Activated naive CD8-positive, alpha-beta T cell treated with anti-CD3 and anti-CD28 coated beads, Interleukin-2, amount 50 U/mL, for 16 hours (primary cell): ENCODE data around the gene PLIN3.
"Not testable (repeated sequence)": the region's sequence is repeated elsewhere in the genome, so short reads cannot be mapped to it uniquely, and the experiment has no call there.

ENCODE experiments used
- DNase-seq: peaks from one replicate; pipeline ENCODE4 v3.0.0-alpha.2; 2020; ENCODE audit warnings: low read depth, low spot score

PLIN3 gene

DNA sequence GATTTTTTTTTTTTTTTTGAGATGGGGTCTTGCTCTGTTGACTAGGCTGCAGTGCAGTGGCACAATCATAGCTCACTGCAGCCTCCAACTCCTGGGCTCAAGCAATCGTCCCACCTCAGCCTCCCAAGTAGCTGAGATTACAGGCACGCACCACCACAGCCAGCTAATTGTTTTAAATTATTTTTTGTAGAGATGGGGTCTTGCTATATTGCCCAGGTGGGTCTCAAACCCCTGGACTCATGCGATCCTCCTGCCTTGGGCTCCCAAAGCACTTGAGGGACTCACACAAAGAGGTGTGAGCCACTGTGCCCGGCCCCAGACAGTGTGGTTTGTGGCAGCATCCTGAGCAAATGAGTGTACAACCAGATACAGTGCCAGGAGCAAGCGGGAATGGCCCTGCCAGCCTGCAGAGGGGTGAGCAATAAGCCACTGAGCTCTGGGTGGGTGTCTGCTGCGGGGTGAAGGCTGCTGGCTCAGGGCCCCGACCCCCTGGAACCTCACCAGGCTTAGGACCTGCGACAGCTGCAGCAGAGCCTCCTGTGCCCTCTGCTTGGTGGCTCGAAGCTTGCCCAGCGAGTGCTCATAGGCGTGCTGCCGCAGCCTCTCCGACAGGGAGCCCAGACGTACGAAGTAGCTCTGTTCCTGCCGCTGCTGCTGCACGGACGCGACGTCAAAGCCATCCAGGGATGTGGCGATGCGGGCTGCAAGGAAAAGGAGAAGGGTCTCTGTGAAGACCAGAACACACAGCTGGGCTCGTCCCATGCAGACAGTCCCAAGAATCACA, 20.1 kb downstream of the PLIN3 start:
- DNase-seq: no peak

DNA sequence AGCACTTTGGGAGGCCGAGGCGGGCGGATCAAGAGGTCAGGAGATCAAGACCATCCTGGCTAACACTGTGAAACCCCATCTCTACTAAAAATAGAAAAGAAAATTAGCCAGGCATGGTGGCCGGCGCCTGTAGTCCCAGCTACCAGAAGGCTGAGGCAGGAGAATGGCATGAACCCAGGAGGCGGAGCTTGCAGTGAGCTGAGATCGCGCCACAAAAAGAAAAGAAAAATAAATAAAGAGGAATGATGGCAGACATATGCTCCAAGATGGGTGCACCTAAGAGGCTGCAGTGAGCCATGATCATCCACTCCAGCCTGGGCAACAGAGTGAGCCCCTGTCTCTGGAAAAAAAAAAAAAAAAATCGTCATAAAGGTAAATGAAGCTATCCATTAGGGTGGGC, 21.5 kb downstream of the PLIN3 start:
- not testable (repeated sequence) for DNase-seq

DNA sequence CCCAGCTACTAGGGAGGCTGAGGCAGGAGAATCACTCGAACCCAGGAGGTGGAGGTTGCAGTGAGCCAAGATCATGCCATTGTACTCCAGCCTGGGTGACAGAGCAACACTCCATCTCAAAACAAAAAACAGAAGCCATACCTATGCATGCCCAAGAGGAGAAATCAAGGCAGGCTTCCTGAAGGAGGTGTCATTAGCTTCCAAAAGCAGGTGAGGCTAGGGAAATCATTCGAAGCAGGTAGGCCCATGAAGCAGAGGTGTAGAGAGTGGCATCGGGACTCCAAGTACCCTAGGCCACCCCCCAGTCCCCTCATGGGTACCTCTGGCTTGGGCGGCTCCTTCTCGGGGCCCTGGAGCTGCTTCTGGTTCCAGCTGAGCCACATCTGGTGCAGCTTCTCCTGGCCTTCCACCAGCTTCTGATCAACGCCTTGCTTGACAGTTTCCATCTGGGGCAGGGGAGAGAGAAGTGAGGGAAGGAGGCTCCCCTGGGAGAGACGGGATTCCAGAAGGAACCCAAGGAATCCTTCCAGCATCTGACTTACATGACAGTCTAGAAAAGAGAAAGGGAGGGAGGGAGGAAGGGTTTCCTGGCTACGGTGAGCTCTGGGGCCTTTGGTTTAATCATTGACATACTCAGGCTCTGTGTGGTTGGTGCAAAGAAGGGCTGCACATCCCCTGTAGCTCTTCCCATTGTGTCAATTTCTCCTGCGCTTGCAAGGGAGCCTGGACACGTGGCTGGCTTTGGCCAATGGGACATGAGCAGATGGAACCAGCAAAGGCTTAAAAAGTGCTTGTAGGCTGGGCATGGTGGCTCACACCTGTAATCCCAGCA, 22.9 kb downstream of the PLIN3 start:
- no peak for DNase-seq

DNA sequence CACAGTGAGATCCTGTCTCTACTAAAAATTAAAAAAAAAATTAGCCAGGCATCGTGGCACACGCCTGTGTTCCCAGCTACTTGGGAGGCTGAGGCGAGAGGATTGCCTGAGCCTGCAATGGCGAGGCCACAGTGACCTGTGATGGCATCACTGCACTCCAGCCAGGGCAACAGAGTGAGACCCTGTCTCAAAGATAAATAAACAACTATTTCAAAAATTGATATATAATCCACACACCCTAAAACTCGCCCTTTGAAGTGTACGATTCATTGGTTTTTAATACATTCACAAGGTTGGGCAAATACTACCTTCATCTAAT, 23.9 kb downstream of the PLIN3 start:
- DNase-seq: no peak

DNA sequence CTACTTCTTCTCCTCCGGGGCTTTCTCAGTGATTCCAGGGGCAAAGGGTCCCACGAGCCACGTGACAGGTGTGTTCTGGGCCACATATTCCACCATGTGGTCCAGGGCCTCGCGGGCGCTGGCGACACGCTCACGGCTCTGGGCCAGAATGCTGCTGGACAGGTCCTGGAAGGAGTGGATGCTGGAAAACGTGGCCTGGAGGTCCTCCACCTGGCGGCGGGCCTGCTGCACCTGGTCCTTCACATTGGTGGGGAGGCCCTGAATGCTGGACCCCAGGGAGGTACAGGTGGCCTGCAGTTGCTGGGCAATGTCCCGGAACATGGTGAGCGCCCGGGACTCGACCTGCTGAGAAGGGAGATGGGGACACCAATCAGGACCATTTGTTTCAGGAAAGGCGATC, 28.3 kb downstream of the PLIN3 start:
- DNase-seq: no peak

DNA sequence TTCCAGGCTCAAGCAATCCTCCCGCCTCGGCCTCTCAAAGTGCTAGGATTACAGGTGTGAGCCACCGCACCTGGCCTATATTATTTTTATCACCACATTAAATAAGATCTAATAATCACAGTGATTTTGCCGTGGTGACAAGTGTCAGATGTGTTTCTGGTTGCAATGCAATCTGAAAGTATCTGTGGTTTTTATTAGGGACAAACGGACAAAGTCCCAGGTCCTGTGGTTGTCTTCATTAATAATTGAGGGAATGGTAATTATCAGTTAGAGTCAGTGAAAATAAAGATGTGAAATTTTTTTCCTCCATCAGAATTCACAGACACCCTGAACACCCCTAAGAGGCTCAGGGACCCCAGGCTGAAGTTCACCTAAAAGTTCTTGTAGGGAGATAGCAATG, 34.7 kb downstream of the PLIN3 start:
- no peak for DNase-seq

DNA sequence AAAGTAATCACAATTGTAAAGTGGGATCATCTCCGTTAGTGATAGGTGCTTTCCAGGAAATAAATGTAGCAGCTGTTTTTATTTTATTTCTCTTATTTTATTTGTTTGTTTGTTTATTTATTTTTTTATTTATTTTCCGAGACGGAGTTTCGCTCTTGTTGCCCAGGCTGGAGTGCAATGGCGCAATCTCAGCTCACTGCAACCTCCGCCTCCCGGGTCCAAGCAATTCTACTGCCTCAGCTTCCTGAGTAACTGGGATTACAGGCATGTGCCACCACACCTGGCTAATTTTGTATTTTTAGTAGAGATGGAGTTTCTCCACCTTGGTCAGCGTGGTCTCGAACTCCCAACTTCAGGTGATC, 35.5 kb downstream of the PLIN3 start:
- not testable (repeated sequence) for DNase-seq

DNA sequence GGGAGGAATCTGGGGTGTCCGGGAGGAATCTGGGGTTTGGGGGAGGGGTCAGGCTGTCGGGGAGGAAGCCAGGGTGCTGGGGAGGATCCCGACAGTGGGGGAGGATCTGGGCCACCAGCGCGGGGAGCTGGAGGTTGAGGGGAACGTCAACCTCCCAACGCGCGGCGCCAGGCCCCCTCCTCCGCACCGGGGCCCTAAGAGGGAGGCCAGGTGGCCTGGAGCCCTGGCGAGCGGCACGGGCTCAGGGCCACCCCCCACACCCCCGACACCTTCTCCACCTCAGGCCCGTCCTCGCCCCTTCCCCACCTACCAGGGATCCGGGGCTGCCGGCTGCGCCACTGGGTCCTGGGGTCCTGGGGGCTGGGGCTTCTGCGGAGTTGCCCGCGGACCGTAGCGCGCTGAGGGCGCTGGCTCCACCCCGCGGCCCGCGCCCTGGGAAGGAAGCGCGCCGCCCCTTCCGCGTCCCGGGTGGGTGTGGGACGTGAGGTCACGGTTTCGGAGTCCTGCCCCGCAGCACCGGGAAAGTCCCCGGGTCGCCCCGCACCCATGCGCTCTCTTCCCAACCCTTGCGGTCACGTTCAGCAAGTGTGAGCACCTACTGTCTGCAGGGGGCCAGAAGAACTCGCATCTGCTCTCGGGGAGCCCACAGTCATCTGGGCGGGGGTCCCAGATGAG, 36.0 kb downstream of the PLIN3 start, which contains the start of gene TICAM1:
TICAM1 (minus strand) TSS at position 409 of the 675 bp plus-strand sequence. CDS start 13,335 bp downstream, outside the sequence.
- peak; percentile 46 for DNase-seq

DNA sequence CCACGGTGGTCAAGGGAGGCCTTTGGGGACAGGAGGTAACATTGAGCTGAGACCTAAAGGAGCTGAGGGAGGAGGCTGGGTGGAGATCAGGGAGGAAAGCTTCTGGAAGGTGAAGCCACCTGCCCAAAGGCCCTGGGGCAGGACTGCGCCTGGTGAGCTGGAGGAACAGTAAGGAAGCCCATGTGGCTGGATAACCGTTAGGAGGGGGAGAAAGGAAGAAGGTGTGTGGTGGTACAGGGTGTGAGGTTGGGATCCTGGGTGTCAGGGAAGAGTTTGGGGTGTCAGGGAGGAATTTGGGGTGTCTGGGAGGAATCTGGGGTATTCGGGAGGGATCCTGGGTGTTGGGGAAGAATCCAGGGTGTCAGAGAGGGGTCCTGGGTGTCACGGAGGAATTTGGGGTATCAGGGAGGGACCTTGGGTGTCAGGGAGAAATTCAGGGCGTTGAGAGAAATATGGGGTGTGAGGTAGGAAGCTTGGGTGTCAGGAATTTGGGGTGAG, 36.6 kb downstream of the PLIN3 start:
- no peak for DNase-seq

DNA sequence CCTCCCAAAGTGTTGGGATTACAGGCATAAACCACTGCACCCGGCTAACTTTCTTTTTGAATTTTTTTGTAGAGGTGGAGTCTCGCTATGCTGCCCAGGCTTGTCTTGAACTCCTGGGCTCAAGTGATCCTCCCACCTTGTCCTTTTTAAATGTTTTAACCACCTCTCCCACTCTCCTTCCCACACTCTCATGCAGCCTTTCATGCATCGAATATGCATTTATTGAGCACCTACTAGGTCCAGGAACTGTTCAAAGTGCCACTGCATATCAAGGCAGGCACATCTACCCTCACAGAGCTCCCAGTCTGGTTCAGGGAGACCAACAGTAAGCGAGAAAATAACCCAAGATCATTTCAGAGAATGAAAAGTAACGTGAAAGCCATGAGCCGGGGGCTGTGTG, 37.1 kb downstream of the PLIN3 start:
- DNase-seq: no peak

DNA sequence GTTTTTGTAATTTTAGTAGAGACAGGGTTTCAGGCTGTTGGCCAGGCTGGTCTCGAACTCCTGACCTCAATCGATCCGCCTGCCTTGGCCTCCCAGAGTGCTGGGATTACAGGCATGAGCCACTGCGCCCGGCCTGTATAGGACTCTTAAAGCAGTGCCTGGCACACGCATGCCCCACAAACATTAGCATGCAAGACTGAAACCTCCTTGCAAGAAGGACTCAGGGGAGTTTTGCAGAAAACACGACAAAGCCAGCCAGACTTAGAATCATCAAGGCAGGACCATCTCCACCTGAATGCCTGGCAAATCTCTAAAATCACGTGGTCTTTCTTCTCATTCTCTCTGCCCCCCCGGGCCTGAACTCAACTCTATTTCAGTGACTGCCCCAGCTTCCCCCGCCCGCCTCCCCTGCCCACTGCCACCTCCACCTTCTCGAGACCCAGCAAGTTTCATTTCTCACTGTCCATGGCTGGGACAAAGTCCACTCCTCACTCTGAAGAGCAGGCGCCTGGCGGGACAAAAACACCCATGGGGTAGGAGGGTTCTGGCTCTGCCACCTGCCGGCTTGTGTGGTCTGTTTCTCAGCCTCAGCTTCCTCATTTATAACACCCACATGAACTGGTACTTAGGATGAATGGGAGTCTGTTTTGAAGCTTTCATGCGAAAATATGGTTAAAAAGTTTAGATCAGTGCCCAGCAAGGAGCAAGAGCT, 38.3 kb downstream of the PLIN3 start:
- DNase-seq: no peak

DNA sequence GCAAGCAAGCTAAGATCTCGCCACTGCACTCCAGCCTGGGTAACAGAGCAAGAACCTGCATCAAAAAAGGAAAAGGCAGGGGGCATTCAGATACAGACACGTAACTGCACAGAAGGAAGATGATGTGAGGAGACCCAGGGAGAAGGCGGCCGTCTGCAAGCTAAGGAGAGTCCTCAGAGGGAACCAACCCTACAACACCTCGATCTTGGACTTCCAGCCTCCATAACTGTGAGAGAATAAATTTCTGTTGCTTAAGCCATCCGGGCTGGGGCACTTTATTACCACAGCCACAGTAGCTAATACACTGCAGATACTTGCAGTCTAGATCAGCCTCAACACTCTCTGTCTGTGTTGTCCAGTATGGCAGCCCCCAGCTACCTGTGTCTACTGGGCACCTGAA, 43.9 kb downstream of the PLIN3 start:
- DNase-seq: no peak

DNA sequence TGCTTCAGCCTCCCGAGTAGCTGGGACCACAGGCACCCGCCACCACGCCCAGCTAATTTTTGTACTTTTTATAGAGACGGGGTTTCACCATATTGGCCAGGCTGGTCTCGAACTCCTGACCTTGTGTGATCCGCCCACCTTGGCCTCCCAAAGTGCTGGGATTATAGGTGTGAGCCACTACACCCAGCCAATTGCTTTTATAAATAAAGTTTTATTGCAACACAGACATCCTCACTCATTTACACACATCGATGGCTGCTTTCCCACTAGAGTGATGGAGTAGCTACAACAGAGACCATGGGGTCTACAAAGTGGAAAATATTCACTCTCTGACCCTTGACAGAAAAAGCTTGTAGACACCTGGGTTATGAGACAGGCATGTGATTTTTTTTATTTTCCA, 45.1 kb downstream of the PLIN3 start:
- not testable (repeated sequence) for DNase-seq

DNA sequence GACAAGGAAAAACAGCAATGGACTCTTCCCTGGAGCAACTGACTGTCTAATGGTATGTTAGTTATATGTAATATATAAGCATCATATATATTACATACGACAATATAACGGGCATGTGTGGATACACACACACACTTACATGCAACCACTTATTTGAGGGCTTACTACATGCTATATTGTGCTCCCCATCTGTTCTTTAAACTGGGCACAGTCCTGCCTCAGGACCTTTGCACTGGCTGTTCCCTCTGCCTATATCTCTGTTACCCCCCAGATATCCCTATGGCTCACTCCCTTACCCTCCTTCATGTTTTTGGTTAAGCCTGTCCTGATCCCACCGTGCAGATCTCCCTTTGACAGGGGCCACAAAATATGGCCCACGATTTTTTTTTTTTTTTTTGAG, 46.2 kb downstream of the PLIN3 start:
- DNase-seq: no peak

DNA sequence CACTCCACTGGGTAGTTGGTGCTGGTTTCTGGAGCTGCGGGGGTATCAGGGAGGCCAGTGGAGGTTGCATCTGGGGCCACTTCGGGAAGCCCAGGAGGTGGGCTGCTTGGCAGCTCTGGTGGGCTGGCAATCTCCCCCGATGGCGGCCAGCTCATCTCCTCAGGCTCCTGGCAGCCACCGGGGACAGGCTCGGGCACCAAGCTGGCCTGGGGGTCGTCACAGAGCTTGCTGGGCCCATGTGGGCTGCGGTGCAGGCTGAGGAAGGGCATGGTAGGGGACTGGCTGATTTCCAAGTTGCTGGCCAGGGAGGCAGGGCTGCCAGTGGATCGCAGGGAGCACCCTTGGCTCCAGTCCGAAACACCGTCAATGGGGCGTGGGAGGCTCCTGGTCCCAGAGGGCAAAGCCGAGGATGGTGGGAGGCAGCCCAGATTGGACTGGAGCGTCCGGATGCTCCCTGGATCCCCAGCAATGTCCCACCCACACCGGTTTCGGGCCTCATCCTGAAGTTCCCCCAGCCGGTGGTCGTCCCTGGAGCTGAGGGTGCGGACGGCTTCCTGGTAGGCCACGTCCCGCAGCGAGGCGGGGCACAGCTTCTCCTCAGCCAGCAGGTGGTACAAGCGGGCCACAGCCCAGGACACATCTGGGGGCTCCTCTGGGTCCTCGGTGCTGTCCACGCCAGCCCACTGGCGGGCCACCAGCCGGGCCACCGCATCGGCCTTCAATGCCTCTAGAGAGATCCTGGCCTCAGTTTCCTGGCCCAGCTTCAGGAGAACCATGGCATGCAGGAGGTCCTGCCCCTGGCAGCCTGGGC, 49.8 kb downstream of the PLIN3 start:
- DNase-seq: no peak

DNA sequence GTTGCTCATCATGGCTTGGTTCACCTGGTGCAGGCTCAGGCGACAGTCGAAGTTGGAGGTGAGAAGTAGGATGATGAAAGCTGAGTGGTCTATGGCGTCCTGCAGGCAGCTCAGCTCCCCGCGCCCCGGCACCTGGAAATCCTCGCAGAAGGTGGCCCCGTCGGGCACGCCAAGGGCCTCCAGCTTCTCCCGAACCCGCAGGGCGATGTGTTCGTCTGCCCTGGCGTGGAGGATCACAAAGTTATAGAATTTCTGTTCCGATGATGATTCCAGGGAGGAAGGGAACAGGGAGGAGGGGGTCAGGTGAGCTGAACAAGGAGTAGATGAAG, 50.6 kb downstream of the PLIN3 start:
- DNase-seq: no peak

DNA sequence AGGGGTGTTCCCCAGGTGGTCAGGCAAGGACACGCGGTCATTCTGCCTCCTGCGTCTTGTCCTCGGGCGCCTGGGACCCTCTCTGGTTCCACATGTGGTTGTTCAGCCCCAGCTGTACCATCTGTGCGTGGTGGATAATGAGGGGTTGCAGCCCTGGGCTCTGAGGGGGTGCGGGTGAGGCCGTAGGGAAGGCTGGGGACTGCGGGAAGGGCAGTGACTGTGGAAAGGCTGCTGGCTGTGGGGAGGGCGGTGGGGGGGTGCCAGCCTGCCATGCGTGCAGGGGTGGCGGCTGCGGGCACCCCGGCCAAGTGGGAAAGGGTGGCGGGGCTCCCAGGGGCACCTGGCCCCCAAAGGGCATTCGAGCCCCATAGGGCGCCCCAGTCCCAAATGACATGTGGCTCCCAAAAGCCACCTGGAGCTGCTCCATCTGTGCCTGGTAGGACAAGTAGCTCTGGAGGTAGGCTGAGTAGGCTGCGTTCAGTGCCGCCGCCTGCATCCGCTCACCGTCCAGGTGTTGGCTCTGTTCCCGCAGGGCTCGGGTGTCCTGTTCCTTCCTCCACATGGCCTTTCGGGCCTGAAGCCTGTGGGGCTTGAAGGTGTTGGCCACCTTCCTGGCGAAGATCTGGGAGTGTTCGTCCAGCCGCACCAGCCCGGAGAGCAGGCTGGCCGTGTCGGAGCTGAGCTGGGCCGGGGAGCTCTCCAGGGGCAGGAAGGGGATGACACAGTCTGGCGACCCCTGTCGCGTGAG, 51.1 kb downstream of the PLIN3 start:
- DNase-seq: no peak

DNA sequence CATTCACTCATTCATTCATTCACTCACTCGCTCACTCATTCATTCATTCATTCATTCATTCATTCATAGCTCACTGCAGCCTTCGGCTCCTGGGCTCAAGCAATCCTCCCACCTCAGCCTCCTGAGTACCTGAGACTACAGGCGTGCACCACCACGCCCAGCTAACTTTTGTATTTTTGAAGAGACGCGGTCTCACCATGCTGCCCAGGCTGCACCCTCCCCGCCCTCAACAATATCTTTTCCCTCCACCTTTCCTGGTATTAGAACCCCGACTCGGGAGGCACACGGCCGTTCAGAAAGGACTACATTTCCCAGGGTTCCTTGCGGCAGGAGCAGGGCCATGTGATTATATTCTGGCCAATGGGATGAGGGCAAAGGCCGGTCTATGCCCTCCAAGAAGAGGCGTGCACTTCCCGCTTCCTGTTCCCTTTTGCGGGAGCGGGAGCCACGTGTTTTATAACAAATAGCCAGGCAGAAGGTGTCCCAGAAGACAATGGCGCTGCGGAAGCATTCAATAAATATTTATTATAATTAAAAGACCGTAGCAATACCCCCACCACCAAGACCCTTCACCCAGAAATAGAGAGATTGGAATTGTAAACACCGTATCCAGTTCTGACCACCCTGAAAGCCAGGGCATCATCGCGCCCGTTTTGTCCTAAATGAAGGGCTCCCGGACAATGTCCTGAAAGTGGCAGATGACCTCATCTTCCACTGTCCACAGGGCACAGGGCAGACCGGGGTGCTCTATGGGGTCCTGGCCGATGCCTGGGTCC, 51.9 kb downstream of the PLIN3 start:
- DNase-seq: peak; percentile 57

DNA sequence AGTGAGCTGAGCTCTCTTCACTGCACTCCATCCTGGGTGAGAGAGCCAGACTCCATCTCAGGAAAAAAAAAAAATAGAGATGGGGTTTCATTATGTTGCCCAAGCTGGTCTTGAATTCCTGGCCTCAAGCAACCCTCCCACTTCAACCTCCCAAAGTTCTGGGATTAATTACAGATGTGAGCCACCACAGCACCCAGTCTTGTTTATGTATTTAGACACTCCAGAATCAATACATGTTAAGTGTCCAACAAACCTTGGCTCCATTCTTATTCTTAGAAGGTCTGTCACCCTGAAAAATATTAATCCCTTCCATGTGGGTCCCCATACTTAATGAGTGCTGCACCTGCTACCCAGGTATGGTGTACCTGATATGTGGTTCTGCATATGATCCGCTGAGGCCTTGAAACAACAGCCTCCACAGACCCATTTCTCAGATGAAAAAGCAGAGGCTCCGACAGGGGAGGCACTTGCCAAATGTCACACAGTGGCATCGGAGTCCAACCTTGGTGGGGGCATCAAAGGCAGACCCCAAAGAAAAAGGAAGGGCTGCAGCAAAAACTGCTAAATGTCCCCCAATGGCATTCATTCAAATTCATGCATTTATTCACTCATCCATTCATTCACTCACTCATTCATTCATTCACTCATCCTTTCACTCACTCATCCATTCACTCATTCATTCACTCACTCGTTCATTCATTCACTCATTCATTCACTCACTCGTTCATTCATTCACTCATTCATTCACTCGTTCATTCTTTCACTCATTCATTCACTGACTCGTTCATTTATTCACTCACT, 52.6 kb downstream of the PLIN3 start:
- no peak for DNase-seq
